Superior temporal gyrus (tissue), 1 donor: ENCODE measurements around the gene SMYD3.

Source experiments
- DNase-seq: peaks from one replicate; pipeline ENCODE4 v3.0.0-alpha.2; 2016; ENCODE audit errors: extremely low spot score

SMYD3 gene

DNA sequence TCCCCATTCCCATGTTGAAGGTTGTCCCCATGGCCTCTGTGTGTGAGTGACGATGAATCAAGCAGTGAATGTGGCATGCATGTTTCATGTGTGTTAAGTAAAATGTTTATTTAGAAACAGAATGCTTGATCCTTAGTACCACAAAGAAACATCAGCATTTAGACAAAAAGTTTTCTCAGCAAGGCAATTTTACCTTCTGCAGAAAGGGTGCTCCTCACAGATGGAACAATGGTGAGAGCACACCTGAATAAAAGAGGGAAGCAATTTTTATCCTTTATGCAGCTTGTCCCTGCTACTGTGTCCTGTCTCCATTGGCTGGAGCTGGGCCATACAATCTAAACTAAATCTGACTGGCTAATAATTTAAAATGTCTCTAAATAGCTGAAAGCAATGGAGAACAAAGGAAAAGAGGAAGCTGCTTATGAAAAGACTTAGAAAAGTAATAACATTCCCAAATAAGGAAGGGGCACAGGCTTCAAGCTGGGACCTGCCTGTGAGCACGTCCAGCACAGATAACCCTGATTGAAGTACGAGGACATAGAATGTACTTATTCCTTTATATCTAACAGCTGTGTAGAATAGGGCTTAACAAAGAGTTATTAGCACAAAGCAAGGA lies 8.4 kb upstream of the SMYD3 start:
- DNase-seq: no peak

DNA sequence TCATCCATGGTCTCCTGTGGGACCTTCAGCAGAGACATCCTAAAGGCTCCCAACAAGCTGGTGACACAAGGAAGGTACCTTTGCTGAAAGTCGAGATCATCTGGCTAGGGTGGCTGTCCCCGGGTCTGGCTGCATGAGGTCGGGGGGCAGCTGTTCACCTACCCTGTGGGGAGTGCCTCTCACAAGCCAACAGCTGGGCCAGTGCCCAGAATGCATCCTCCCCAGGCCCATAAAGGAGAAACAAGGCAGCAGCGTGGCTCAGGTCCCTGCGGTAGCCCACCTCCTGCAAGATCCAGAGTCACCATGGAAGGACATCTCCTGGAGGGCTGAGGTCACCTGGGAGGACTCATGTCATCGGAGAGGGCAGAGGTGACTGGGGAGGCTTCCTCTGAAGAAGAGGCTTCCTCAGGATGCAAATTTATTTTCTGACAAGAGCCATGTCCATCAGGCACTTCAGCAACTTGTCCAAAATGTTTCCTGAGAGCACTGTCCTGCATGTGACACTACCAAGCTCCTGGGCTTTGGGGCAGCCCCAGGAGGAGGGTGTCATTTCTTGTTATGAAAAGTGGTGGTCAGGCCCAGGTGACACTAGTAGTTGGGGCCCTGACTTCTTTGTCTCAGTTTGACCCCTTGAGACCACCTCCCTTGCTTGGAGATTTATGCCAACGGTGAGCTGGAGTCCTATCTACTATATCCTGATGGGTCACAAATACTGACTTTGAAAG lies 6.7 kb upstream of the SMYD3 start:
- DNase-seq: no peak

DNA sequence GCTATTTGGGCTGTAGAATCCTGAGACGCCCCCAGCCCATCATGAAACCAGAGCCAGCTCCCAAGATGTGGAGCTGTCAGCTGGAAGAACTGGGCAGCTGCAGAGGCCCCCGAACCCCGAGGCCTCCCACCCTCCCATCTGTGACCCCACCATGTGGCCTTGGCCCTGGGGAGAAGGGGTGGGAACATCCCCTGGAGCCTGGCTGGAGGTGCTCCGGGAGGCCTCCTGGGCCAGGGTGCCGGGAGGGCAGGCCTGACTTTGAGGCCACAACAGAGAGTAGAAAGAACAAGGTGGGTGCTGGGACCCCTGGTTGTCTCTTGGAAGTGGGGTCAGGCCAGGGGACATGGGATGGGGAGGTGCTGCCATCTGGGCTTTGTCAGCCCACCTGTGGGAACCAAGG lies 6.0 kb upstream of the SMYD3 start:
- DNase-seq: no peak

DNA sequence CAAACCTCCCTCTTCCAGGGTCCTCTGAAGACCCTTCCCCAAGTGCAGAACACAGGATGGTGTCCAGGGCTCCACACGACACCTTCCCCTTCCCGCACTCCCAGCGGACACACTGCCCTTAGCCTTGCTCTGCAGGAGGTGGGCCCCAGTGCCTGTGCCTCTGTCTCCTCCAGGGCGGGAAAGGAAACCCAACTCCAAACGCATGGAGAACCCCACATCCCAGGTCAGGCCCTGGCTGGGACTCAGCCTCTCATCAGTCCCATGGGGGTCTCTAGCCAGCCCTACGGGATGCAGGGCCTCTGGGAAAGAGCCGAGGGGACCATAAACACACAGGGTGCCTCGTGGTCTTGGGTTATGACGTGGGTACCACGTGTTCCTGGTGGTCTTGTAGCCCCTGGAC lies 5.6 kb upstream of the SMYD3 start:
- DNase-seq: no peak

DNA sequence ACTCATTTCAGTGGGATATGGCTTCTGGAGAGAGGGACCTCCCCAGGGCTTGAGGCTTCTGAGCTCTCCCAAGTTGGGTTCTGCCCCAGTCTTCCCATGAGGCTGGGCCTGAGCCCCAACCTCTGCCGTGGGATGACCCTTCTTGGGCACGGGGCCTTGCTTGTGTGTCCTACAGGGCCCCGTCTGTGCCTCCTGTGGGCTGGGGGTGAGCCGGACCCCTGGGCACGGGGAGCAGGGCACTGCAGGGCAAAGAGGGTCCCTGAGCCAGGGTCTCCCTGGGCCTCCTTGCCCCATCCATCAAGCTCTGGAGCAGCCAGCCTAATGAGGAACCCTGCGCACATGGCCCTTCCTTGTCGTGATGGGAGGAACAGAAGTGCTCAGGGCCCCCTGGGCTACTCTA lies 5.2 kb upstream of the SMYD3 start:
- DNase-seq: no peak

DNA sequence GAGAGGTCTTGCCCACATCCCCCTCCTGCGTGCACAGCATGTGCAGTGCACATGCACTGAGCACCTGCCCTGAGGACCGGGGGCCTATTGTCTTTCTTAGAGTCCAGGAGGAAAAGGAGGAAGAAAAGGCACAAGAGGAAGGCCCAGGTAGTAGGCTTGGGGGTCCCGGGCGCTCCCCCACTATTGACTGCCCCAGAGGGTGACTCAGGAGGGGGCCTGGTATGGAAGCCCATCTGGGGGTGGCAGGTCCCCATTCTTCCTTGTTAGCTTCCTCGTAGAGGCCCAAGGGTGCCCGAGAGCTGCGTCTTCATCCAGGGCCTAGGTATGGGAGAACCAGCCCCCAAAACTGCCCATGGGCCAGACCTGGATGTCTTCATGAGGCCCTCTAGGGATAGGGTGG lies 4.1 kb upstream of the SMYD3 start:
- DNase-seq: no peak

DNA sequence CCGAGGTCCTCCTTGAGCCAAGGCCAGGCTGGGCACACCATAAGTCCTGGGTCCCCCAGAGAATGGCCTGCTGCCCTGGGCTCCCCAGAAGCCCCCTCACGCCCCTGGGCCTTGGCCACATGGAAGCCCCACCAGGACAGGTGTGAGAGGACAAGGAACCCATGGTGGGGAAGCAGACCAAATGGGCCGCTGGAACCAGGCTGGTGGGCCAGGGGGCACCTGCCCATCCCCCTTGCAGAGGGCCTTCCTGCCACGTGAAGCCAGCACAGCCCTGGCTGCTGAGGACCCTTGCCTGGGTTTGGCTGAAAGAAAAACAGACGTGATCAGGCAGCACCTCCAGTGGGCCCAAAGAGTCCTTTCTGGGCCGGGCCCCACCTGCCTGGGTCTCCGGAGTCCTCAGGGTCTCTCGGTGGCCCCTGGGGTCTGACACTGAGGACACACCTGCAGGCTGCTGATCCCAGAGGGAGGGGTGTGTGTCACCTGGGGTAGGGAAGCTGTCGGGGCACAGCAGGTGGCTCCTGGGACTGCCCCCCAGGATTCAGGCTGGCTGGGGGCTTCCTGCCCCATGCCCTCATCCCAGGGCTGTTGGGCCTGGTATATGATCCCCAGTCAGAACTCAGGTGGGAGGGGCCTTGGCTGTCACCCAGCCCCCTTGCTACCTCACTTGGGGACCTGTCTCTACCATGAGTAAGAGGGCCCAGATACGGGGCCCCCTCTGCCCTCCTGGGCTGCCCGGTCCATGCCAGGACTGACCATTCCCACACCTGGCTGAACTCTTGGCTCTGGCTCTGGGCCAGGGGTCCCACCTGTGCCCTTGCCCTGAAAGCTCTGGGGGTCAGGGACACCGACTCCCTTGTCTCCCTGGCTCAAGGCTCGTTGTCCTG lies 3.3 kb upstream of the SMYD3 start:
- no peak for DNase-seq

DNA sequence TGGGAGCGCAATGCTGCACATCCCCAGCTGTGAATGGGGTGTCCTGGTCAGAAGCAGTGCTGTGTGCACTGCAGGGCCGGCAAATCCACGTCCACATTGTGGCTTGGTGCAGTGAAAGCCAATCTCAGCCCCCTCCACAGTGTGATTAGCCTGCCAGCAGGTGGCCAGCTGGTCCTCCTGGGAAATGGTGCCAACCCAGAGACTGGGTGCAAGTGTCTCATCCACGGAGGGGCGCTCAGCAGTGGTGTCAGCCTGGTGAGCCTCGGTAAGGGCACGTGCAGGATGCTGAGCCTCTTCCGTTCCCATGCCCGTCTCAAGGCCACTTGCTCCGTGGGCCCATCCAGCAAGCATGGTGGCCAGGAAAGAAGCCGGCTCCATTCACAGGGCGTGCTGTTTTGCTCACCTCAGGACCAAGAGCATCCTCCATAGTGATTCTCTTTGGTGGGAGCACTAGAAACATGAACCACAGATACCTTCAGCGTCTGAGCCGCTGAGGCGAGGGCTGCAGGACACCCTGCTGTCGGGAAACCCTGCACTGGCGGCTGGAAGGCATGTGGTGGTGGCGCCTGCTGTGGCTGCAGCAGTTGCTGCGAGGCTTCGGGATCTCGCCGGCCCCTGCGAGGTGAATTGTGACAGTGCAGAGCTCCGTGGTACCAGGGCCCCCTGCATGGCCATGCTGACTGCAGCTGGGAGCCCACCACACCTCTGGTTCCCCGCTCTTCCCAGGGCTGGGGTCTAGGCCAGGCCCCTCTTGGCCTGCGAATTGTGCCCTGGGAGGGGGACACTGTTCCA lies 2.0 kb upstream of the SMYD3 start:
- no peak for DNase-seq

DNA sequence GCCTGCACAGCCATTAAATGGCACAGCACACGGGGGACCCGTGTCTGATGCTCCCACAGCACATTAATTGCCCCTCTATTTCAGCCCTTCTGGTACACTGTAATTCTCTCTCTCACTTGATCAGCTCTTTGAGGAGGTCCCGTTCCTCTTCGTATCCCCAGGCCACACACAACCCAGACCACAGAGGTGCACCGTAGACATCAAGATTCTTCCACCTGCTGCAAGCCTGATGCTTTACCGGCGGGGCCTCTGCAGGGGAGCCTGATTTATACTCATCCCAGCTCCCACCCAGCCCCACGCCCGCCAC lies 759 bp downstream of the SMYD3 start:
- no peak for DNase-seq

DNA sequence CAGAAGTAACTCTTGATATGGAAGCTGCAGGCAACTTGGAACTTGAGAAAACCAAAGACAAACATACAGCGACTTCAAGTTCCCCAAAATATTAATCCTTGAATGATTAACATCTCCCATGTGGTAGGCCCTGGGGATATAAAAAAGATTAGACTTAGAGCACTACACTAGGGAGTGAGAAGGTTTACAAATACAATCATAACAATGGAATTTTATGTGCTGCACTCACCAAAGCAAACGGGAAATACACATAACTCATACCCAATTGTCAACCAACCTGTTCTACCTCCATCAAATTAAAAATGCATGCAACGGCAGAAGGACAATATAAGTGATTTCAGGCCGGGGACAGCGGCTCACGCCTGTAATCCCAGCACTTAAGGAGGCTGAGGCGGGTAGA lies 3.7 kb downstream of the SMYD3 start:
- no peak for DNase-seq

DNA sequence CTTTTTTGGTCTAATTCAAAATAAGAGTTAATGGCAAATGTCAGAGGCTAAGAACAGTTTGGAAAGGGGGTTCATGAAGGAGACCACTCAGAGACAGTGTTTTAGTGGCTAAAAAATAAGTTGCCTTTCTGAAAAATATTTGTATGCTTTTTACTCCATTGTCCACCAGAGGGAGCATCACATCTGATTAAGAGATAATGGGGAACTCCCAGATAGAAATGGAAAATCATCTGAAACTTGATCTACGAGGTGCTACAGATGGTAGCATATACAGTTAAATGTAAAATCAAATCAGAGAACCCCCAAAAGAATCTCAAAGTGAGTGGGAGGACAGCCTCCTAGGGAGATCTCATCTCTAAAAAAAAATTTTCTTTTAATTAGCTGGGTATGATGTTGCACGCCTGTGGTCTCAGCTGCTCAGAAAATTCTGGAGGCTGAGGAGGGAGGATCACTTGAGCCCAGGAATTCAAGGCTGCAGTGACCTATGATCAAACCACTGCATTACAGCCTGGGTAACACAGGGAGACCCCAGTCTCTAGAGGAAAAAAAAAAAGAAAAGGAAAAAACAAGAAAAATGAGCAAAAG lies 9.7 kb downstream of the SMYD3 start:
- peak; percentile 91 for DNase-seq

DNA sequence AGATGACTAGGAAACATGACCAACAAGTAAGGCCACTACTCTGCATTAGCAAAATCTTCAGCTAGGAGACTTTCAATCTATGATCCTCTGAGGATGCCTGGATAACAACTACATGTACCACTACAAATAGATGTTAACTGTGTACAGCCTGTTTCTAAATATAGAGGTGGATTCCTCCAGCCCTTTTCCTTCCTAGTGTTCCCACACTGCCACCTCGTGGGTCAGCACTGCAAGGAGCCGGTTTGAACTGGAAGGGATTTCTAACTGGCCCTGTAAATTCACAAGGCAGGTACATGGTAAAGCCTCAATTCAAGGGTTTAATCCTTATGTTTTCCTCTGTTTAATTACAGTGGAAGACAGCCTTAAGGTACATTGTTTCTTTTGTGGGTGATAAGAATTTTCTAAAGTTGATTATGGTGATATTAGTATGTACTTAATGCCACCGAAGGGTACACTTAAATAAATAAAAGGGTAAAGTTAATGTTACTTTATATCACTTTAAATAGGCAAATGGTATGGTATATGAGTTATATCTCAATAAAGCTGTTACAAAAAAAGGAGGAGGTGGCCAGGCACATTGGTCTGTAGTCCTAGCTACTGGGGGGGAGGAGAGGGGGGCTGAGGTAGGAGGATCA lies 14.4 kb downstream of the SMYD3 start:
- DNase-seq: peak; percentile 86

DNA sequence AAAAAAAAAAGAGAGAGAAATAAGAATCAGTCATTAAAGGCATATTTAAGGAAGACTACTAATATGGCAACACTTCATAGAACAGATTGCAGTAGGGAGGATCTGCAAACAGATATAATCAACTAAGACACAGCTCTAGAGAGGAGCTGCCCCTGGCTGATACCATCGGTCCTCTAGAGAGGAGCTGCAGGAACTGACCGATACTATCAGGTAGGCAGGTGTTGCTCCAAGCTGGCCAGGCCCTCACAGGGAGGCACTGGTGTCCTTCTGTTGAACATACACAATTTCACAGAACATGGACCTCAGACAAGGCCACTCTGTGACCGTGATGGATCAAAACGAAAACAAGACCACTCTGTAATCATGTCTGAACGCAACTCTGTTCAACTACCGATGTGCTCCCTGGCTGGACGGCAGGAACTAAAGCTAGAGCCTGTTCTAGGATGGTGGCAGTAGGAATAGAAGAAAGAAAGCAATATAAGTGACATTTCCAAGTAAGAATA lies 15.5 kb downstream of the SMYD3 start:
- DNase-seq: no peak

DNA sequence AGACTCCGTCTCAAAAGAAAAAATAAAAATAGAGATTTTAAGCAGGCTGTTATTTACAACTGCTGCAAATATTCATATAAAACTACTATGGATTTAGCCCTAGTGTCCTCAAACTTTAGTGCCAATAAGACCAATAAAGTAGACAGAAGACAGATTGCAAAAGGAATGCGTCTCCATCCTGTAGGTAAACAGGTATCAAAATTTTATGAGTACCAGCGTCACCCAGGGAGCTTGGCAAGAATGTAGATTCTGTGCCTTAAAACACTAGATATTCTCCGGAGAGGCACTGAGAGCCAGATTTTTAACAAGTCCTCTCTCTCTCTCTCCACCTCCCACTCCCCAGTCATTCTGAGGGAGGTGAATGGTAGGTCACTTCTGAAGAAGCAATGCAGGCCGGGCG lies 18.4 kb downstream of the SMYD3 start:
- DNase-seq: no peak

DNA sequence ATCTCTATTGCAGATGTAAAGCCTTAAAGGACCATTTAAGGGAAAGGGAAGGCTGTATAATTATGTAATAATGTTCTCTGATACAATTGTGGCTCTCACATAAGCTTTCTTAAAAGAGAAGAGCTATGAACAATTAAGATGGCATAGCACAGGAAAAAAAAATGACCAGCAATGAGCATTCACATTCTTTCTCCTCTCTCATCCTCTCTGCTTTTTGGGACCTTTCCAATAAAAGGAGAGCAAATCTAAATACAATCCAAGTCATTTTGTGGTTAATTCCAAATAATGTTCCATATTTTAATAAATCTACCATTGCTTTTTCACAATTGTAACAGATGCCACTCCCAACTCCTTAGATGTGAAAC lies 23.5 kb downstream of the SMYD3 start:
- DNase-seq: no peak

DNA sequence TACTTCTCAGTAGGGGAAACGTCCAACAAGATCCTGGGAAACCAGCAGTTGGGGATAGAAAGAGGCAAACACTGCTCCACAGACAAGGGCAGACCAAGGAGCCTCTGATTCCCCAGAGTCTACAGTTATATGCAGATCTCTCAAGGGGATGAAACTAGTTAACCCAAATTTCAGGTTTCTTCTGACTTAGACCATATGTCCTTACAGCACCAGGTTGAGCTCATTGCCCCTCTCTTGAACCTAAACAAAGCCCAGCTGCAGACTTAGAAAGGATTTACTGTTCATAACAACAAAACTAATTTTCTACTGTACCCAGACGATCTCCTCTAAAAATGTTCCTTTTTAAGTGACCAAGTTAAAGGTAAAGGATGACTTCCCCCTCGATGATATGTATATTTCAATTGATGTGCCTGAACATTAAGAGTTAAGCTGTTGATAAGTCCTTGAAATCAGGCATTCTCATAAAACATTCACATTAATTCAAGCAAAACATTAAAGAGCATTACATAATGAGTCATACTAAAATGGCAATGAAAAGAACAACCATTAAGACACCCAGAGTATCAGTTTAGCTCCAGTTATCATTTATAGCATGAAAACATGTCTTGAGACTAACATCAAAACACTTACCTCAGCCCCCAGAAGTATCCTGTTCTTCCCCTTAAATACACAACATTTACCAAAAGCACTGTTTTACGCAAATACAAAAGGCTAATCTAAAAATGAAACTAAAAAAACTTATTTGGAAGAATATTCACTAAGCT lies 24.1 kb downstream of the SMYD3 start:
- DNase-seq: no peak

DNA sequence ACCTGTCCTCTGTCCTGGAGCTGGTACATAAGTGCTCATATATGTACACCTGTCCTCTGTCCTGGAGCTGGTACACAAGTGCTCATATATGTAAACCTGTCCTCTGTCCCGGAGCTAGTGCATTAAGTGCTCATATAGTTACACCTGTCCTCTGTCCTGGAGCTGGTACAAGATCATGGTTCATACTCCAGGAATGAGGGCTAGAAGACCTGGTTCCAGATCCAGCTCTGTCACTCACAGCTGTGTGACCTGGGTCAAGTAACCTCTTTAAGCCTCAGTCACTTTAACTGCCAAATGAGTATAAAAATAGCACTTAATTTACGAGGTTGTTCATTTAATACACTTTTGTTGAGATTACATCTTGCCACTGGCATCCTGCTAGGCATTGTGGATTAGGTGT lies 28.0 kb downstream of the SMYD3 start:
- no peak for DNase-seq

DNA sequence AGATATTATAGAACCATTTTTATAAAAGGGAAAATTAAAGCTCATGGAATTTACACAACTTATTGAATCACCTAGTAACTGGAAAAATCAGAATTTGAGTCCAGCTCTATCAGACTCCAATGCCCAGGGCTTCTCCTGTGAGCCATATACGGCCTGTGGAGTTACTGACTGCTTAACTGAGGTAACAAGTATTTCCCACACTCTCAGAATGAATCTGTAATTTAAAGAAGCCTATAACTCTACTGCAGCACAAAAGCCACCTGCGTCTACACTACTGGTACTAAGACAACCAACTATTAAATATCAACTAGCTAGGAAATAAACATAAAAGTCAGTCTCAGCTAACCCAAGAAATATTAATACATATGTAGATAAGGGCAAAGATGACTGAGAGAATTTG lies 29.4 kb downstream of the SMYD3 start:
- no peak for DNase-seq

DNA sequence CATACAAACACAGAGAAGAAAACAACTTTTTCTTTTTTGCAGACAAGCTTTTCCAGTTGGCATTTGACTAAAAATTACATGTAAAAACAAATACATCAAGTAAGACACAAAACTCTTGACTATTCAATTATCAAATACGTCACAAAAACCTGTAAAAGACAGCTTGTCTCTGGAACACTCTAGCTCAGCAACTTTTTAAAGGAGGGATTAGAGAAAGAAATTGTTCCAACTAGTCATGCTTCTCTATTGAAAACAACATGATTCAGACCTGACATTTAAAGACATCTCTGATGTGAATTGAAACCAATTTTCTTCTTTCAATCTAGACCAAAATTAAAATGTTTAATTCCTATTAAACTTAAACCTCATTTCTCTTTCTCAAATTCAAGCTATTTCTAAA lies 30.3 kb downstream of the SMYD3 start:
- no peak for DNase-seq

DNA sequence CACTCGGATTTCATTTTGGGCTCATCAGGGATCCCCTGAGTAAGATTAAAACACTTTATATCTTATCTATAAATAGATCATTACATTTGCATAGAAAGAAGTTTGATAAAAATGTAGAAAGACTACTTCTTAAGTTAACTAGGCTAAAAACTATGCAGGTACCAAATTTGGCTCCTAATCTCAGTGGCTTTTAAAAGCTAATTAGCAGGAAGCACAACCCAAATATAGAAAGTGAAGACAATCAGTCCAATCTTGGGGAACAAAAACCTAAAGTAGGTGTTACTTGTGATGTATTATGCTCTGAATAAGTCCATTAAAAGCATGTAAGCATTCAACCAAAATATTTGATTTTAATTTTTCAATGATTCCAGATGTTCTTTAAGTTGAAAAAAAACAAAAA lies 35.4 kb downstream of the SMYD3 start:
- no peak for DNase-seq

DNA sequence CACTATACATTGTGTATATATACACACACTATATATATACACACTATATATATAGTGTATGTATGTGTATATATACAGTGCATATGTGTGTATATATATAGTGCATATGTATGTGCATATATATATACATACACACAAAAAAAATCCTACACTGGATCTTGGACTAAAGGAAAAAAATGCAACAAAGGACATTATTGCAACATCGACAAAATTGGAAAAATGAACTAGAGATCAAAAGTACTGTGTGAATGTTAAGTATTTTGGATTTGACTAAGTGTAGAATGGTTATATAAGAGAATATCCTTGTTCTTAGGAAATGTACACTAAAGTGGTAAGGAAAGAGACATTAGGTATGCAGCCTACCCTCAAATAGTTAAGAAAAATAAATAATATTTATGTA lies 36.5 kb downstream of the SMYD3 start:
- DNase-seq: no peak
